ENCODE data around the gene FOSL2.
A peak's percentile ranks its signal among the peaks of the same experiment; 100 is the strongest.

FOSL2 gene

DNA sequence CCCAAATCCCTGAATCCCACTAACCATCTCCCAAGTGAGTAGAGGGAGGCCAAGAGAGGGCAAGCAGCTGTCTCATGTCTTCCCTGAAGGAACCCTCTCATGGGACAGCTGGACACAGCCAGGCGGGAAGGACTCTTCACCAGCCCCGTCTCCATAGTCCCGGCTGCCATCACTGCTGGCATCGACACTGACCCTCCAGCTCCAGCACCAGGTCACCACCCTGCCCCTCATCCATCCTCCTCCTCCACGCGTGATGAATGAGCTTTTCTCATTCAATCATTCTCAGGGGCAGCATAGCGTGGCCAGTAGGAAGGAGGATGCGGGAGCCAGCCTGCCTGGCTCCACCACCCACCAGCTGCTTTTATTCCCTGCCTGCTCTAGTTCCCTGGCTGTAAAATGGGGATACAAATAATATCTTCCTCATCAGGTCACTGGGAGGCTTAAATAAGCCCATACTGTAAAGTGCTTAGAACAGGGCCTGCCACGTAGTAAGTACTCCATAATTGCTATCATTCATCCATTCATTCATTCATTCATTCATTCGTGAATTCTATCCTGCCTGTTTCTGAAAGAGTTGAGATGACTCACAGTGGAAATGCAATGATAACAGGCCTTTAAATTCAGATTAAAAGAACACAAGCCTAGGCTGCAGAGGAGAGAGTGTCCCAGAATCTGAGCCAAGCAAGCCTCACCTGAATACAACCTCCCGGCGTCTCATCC is 30.5 kb upstream of the FOSL2 start:
- TF ChIP-seq, protein P1, sequence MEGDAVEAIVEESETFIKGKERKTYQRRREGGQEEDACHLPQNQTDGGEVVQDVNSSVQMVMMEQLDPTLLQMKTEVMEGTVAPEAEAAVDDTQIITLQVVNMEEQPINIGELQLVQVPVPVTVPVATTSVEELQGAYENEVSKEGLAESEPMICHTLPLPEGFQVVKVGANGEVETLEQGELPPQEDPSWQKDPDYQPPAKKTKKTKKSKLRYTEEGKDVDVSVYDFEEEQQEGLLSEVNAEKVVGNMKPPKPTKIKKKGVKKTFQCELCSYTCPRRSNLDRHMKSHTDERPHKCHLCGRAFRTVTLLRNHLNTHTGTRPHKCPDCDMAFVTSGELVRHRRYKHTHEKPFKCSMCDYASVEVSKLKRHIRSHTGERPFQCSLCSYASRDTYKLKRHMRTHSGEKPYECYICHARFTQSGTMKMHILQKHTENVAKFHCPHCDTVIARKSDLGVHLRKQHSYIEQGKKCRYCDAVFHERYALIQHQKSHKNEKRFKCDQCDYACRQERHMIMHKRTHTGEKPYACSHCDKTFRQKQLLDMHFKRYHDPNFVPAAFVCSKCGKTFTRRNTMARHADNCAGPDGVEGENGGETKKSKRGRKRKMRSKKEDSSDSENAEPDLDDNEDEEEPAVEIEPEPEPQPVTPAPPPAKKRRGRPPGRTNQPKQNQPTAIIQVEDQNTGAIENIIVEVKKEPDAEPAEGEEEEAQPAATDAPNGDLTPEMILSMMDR (conservative IDR thresholded peaks at IDR 0.05; ENCODE audit: low read length): no peak
- DNase-seq (ENCODE audit: low read depth): no peak
- no peak overlapping the region for H3K4me3 ChIP-seq (ENCODE audit: low read length)

DNA sequence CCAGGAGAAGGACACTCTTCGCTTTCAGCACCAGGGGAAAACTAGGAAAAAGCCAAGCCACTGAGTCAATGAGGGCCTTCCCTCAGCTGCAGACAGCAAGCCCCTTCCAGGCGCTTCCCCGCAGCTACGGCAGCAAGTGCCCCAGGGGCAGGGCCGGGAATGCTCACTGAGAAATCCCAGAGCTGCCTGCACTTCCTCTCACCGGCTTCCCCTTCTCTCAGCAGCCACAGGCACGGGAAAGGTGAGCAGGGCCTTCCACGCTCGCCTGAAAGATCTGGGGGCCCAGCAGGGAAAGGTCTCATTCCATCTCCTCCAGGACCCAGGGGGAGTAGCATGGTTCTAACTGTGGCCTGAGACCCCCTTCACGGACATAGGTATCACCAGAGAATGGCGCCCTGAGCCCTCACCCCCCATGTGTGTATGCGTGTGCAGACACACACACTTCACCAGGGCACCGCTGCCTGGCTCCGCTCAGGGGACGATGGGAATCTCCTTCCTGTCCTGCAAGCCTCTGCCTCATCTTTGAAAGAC is 29.6 kb upstream of the FOSL2 start:
- no peak for DNase-seq (ENCODE audit: low read depth)
- TF ChIP-seq, protein P1 (conservative IDR thresholded peaks at IDR 0.05; ENCODE audit: low read length): no peak
- no peak overlapping the region for H3K4me3 ChIP-seq (ENCODE audit: low read length)

DNA sequence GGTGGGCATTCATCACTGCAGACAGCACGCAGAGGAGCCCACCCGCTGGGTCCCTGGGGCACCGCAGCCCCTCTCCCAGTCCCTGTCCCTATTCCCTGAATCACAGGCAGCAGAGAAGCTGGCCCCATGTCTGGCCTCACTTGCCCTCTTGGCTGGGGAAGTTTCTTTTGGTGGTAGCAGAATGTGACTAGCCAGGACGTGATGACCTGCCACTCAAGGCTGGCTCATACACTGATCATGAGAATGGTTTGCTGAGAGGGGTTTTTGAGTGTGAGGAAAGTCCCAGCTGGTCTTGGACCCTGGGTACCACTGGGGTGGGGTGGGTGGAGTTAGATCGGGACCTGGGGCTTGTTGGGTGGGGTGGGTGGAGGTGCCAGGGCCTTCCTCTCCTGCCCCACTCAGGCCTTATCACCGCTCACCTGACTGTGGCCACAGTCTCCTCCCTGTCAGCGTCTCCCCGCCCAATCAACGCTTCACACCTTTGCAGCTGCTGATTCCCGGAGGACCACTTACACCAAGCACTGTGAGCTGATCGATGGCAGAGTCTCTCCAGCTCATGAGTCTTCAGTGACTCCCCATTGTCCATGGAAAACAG is 28.9 kb upstream of the FOSL2 start:
- no peak overlapping the region for H3K4me3 ChIP-seq (ENCODE audit: low read length)
- DNase-seq (ENCODE audit: low read depth): no peak
- TF ChIP-seq, protein P1 (conservative IDR thresholded peaks at IDR 0.05; ENCODE audit: low read length): no peak

DNA sequence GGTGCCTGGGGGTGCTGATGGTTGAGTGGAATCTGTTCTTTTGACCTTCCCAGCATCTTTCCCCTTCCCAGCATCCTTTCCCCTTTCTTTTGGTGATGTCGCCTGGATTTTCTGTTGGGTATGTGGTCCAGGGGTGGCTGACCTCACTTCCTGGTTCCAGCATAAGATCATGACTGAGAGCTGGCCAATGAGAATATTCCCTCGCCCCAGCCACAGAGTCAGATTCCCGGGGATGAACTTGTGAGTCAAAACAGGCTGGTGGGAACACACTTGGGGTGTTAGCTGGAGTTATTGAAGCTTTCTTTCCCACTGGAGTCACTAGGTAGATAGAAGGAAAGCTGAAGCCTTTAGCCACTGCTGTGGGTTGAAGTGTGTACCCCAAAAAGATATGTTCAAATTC is 28.0 kb upstream of the FOSL2 start:
- TF ChIP-seq, protein P1 (conservative IDR thresholded peaks at IDR 0.05; ENCODE audit: low read length): no peak
- DNase-seq (ENCODE audit: low read depth): peak; percentile 31
- no peak overlapping the region for H3K4me3 ChIP-seq (ENCODE audit: low read length)

DNA sequence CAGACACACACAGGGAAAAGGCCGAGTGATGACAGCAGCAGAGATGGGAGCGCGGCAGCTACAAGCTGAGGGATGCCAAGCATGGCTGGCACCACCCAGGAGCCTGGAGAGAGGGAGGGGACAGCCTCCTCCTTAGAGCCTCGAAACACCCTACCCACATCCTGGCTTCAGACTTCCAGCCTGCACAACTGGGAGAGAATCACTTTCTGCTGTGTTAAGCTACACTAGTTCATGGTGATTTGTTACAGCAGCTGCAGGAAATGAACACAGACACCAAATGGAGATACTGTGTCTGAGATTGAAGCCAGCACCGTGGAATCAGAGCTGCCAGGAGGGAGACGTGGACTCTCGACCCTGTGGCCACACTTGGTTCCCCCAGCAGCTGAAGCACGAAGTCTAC is 27.5 kb upstream of the FOSL2 start:
- DNase-seq (ENCODE audit: low read depth): no peak
- TF ChIP-seq, protein P1 (conservative IDR thresholded peaks at IDR 0.05; ENCODE audit: low read length): no peak
- no peak overlapping the region for H3K4me3 ChIP-seq (ENCODE audit: low read length)

DNA sequence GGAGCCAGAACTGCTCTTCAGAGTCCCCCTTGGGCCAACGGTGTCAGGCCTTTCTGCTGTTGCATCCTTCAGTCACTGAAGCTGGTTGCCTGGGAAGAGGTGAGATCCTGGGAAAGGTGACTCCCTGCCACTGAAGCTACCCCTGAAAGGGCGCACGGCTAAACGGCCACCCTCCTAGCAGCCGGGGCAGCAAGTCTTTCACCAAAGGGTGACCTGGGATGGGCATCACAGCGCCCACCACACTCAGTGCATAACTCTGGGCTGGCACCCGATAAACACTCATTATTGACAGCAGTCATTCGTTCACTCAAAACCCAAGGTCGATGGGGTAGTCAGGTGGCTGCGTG is 26.5 kb upstream of the FOSL2 start:
- no peak overlapping the region for H3K4me3 ChIP-seq (ENCODE audit: low read length)
- no peak for DNase-seq (ENCODE audit: low read depth)
- TF ChIP-seq, protein P1 (conservative IDR thresholded peaks at IDR 0.05; ENCODE audit: low read length): no peak
